SK-N-MC (cell line): Measurements from ENCODE around the gene STK32B.

ENCODE experiments used
- DNase-seq: peaks from one replicate; pipeline ENCODE4 v3.0.0-alpha.2; 2011; ENCODE audit warnings: low read depth, low spot score
- H3K27ac ChIP-seq: fragments of 200-600 bp; sonication (generic); 2 replicates; pipeline ENCODE4 v1.5.1; 2016; ENCODE audit warnings: mixed run types
- H3K36me3 ChIP-seq: fragments of 200-600 bp; sonication (generic); 2 replicates; pipeline ENCODE4 v1.6.1; 2017; ENCODE audit warnings: antibody characterized with exemption, low read length, mixed read lengths; ENCODE audit not compliant: insufficient read depth
- H3K4me3 ChIP-seq: fragments of 200-600 bp; sonication (generic); 2 replicates; pipeline ENCODE4 v1.5.1; 2016
- H3K9ac ChIP-seq: fragments of 200-600 bp; sonication (generic); 2 replicates; pipeline ENCODE4 v1.8.0; 2017; ENCODE audit warnings: mixed run types, mixed read lengths; ENCODE audit not compliant: insufficient read length
- H3K9me3 ChIP-seq: fragments of 200-600 bp; sonication (generic); 2 replicates; pipeline ENCODE4 v1.6.1; 2017; ENCODE audit warnings: low read depth, mild to moderate bottlenecking, antibody characterized with exemption, low read length, moderate library complexity, mixed read lengths
- EZH2 ChIP-seq: fragments of 200-600 bp; sonication (generic); IDR thresholded peaks from one replicate; pipeline ENCODE4 v1.6.1; 2017; ENCODE audit warnings: antibody characterized with exemption
- FOXP2 ChIP-seq: optimal IDR thresholded peaks from 2 replicates; pipeline ENCODE3; 2011; ENCODE audit warnings: mild to moderate bottlenecking, moderate library complexity; ENCODE audit not compliant: insufficient read depth; ENCODE audit errors: extremely low read length, control extremely low read depth
- POLR2AphosphoS5 ChIP-seq: IDR thresholded peaks from 2 replicates; pipeline ENCODE4 v1.6.1; 2012; ENCODE audit warnings: mild to moderate bottlenecking, low read depth, low read length, borderline replicate concordance

STK32B gene

DNA sequence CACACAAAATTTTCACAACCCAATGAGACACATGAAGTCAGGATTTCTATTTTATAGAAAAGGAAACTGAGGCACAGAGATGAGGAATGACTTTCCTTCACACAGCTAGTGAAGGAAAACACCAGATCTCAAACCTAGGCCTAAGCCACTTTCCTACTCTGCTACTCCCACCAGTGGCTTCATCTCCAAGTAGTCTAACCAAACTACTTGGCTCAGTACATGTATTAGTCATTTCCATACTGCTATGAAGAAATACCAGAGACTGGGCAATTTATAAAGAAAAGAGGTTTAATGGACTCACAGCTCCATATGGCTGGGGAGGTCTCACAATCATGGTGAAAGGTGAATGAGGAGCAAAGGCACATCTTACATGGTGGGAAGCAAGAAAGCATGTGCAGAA is 460.5 kb downstream of the STK32B start:
- no peaks in the 10 kb centered on the region for H3K9me3 ChIP-seq
- H3K9ac ChIP-seq, result no peak overlapping the region

GRCh38 chr4:5515646-5516045 is 464.4 kb downstream of the STK32B start:
- Histone ChIP-seq H3K9ac (no peak overlapping the region), H3K9me3 (no peaks in the 10 kb centered on the region), H3K36me3 (no peaks in the 10 kb centered on the region), H3K27ac (no peak overlapping the region), H3K4me3 (no peak overlapping the region)
- no peak for DNase-seq
- TF ChIP-seq EZH2 (no peak), FOXP2 (no peak), POLR2AphosphoS5 (no peak)

More for the DNA sequence above, 460.5 kb downstream of the STK32B start:
- no peak for DNase-seq
- H3K36me3 ChIP-seq, result no peaks in the 10 kb centered on the region
- H3K4me3 ChIP-seq, result no peak overlapping the region
- TF ChIP-seq FOXP2, result no peak
- no peak for TF ChIP-seq POLR2AphosphoS5
- TF ChIP-seq EZH2, result no peak
- H3K27ac ChIP-seq, result no peak overlapping the region

GRCh38 chr4:5517372-5517771 is 466.1 kb downstream of the STK32B start:
- H3K36me3 ChIP-seq, result no peaks in the 10 kb centered on the region
- DNase-seq, result no peak
- no peak for TF ChIP-seq POLR2AphosphoS5
- no peak for TF ChIP-seq EZH2
- TF ChIP-seq FOXP2, result no peak
- H3K27ac ChIP-seq, result no peak overlapping the region
- H3K9me3 ChIP-seq, result no peaks in the 10 kb centered on the region
- no peak overlapping the region for H3K9ac ChIP-seq
- no peak overlapping the region for H3K4me3 ChIP-seq

DNA sequence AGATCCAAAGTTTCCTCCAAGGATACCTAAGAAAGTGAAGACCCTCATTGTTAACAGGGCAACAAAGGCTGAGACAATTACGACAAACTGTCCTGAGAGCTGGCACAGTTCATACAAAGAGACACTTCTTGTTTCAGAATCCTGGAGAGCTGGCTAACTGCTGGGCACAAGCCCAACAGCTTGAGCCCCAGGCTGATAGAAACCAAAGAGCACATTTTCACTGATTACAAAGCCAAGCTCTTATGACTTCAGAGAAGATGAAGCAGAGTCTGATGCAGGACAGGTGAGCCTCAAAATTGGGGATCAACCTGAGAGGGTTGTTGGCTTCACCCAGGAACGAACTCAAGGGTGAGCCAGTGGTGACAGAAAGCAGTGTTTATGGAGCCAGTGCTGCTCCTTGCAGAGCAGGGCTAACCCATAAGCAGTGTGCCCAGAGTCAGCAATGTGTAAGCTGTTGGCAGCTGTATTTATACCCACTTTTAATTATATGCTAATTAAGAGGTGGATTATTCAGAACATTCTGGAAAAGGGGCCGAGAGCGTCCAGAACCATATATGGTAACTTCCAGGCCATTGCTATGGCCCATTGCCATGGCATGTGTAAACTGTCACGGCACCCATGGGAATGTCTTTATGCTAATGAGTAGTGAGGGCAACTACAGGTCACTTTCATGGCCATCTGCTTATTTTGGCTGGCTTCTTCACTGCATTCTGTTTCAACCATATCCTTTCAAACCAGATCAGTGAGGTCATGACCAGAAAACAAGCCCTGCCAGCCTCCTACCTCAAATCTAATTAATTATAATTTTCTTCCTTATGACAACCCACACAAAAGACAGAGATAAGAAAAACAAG is 473.4 kb downstream of the STK32B start:
- no peak for TF ChIP-seq EZH2
- no peak for TF ChIP-seq FOXP2
- no peak for TF ChIP-seq POLR2AphosphoS5
- Histone ChIP-seq H3K36me3 (no peaks in the 10 kb centered on the region), H3K9ac (no peak overlapping the region), H3K27ac (no peak overlapping the region), H3K9me3 (no peaks in the 10 kb centered on the region), H3K4me3 (no peak overlapping the region)
- no peak for DNase-seq

DNA sequence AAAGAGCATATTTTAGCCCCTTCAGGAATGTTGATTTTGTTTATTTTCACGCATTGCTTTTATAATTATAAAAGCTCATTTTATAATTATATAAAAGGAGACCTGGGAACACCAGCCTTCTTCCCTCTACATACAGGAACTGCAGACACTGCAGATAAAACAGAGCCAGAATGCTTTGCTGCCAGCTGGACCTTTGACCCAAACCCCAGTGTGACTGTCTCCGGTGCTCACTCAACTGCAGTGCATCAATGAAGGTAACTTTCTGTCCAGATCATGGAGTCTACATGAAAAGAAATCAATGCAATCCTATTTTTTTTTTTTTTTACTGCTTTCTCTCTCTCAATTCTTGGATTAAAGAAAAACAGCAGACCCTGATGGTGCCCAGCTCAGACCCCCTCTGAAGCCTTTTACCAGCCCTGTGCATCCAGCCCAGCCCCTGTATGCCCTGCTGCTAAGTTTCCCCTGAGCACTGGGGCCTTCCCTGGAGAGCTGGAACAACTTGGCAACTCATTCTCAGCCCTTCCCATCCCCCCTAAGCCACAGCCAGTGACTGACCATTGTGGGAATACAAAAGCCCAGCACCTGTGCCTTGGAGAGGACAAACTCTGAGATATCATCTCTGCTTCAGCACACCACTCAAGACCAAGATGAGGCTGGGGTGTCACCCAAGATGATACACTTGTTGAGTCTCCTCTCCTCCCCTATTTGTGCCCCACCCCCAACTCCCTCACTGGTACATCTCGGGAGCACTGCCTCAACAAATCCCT is 475.0 kb downstream of the STK32B start:
- no peak overlapping the region for H3K4me3 ChIP-seq
- DNase-seq, result no peak
- no peak overlapping the region for H3K27ac ChIP-seq
- no peak overlapping the region for H3K9ac ChIP-seq
- H3K36me3 ChIP-seq, result no peaks in the 10 kb centered on the region
- H3K9me3 ChIP-seq, result no peaks in the 10 kb centered on the region
- TF ChIP-seq EZH2, result no peak
- no peak for TF ChIP-seq POLR2AphosphoS5
- TF ChIP-seq FOXP2, result no peak

DNA sequence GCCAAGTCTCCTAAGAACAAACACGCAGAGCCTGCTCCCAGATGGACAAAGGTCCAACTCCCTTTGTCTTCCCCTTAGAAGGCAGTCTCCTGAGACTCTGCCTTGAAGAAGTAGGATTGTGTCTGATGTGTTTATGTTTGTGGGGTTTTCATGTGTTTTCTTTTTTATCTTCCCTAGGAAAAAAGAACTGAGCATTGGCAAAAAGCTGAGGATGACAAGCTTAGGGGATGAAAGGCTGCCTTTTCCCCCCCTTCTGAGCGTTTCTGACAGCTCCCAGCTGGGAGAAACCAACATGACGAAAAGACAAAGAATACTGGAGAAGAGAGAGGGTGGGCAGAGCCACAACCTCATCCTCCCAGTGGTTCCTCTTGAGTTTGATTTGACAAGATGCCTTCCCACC is 475.9 kb downstream of the STK32B start:
- Histone ChIP-seq H3K36me3 (no peaks in the 10 kb centered on the region), H3K27ac (no peak overlapping the region), H3K4me3 (no peak overlapping the region), H3K9me3 (no peaks in the 10 kb centered on the region), H3K9ac (no peak overlapping the region)
- no peak for DNase-seq
- no peak for TF ChIP-seq POLR2AphosphoS5
- no peak for TF ChIP-seq FOXP2
- no peak for TF ChIP-seq EZH2

- no peak for TF ChIP-seq EZH2
- TF ChIP-seq POLR2AphosphoS5, result no peak
- TF ChIP-seq FOXP2, result no peak
- Histone ChIP-seq H3K36me3 (no peaks in the 10 kb centered on the region), H3K27ac (no peak overlapping the region), H3K4me3 (no peak overlapping the region), H3K9ac (no peak overlapping the region), H3K9me3 (no peaks in the 10 kb centered on the region)
- DNase-seq, result no peak
These were observed 476.8 kb downstream of the STK32B start for GRCh38 chr4:5528031-5528436.

DNA sequence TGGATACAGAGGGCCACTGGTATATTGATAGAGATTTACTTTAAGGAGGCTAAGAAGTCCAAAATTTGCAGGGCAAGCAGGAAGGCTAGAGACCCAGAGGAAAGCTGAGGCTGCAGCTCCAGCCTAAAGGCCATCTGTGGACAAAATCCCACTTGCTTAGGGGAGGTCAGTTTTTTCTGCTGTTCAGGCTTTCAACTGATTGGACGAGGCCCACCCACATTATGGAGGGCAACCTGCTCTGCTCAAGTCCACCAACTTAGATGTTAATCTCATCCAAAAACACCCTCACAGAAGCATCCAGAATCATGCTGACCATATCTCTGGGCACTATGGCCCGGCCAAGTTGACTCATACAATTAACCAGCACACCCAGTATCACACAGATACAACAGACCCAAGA is 480.8 kb downstream of the STK32B start:
- DNase-seq, result no peak
- no peak overlapping the region for H3K27ac ChIP-seq
- no peaks in the 10 kb centered on the region for H3K36me3 ChIP-seq
- no peak for TF ChIP-seq POLR2AphosphoS5
- no peak for TF ChIP-seq FOXP2
- no peak for TF ChIP-seq EZH2
- no peaks in the 10 kb centered on the region for H3K9me3 ChIP-seq
- no peak overlapping the region for H3K9ac ChIP-seq
- H3K4me3 ChIP-seq, result no peak overlapping the region
